ENCODE results near the gene SMARCA2.

SMARCA2 gene

GRCh38 chr9:2109069-2109650, 94.0 kb downstream of the SMARCA2 start:
- Histone ChIP-seq H3K9me3 (ENCODE audit: severe bottlenecking) (no peaks in the 10 kb centered on the region), H3K27me3 (ENCODE audit: insufficient read depth, poor library complexity, severe bottlenecking) (no peaks in the 10 kb centered on the region), H3K36me3 (ENCODE audit: low read depth) (peaks cover 9% of the 10 kb centered on the region), H3K4me3 (ENCODE audit: severe bottlenecking) (no peak overlapping the region), H3K27ac (ENCODE audit: poor library complexity, severe bottlenecking) (no peak overlapping the region), H3K4me1 (ENCODE audit: insufficient read depth, poor library complexity, severe bottlenecking) (no peaks in the 10 kb centered on the region)
- ATAC-seq (ENCODE audit: low read depth): no peak
- no peak for DNase-seq (ENCODE audit: low spot score)
- no peak for TF ChIP-seq CTCF (IDR thresholded peaks at IDR 0.05; ENCODE audit: poor library complexity, severe bottlenecking)

- no peak for TF ChIP-seq CTCF (IDR thresholded peaks at IDR 0.05; ENCODE audit: poor library complexity, severe bottlenecking)
- DNase-seq (ENCODE audit: low spot score): no peak
- Histone ChIP-seq H3K9me3 (ENCODE audit: severe bottlenecking) (no peaks in the 10 kb centered on the region), H3K4me3 (ENCODE audit: severe bottlenecking) (no peak overlapping the region), H3K27ac (ENCODE audit: poor library complexity, severe bottlenecking) (no peak overlapping the region), H3K36me3 (ENCODE audit: low read depth) (peaks cover under 1% of the 10 kb centered on the region), H3K27me3 (ENCODE audit: insufficient read depth, poor library complexity, severe bottlenecking) (no peaks in the 10 kb centered on the region), H3K4me1 (ENCODE audit: insufficient read depth, poor library complexity, severe bottlenecking) (no peaks in the 10 kb centered on the region)
- no peak for ATAC-seq (ENCODE audit: low read depth)
Observed at GRCh38 chr9:2110036-2110435, 94.9 kb downstream of the SMARCA2 start.

GRCh38 chr9:2116073-2116472, 100.9 kb downstream of the SMARCA2 start:
- Histone ChIP-seq H3K36me3 (ENCODE audit: low read depth) (peaks cover 4% of the 10 kb centered on the region), H3K4me3 (ENCODE audit: severe bottlenecking) (no peak overlapping the region), H3K9me3 (ENCODE audit: severe bottlenecking) (no peaks in the 10 kb centered on the region), H3K4me1 (ENCODE audit: insufficient read depth, poor library complexity, severe bottlenecking) (peaks cover under 1% of the 10 kb centered on the region), H3K27me3 (ENCODE audit: insufficient read depth, poor library complexity, severe bottlenecking) (no peaks in the 10 kb centered on the region), H3K27ac (ENCODE audit: poor library complexity, severe bottlenecking) (no peak overlapping the region)
- DNase-seq (ENCODE audit: low spot score) (no peak), ATAC-seq (ENCODE audit: low read depth) (no peak)
- peak; percentile 24 for TF ChIP-seq CTCF (IDR thresholded peaks at IDR 0.05; ENCODE audit: poor library complexity, severe bottlenecking)

- H3K4me3 ChIP-seq (ENCODE audit: severe bottlenecking): no peak overlapping the region
- TF ChIP-seq CTCF (IDR thresholded peaks at IDR 0.05; ENCODE audit: poor library complexity, severe bottlenecking): no peak
- no peaks in the 10 kb centered on the region for H3K27me3 ChIP-seq (ENCODE audit: insufficient read depth, poor library complexity, severe bottlenecking)
- no peak overlapping the region for H3K27ac ChIP-seq (ENCODE audit: poor library complexity, severe bottlenecking)
- H3K36me3 ChIP-seq (ENCODE audit: low read depth): peaks cover 12% of the 10 kb centered on the region
- no peak for ATAC-seq (ENCODE audit: low read depth)
- no peaks in the 10 kb centered on the region for H3K9me3 ChIP-seq (ENCODE audit: severe bottlenecking)
- peaks cover 7% of the 10 kb centered on the region for H3K4me1 ChIP-seq (ENCODE audit: insufficient read depth, poor library complexity, severe bottlenecking)
- DNase-seq (ENCODE audit: low spot score): no peak
Observed at GRCh38 chr9:2117527-2117926, 102.4 kb downstream of the SMARCA2 start.

GRCh38 chr9:2119566-2119965, 104.4 kb downstream of the SMARCA2 start:
- Histone ChIP-seq H3K9me3 (ENCODE audit: severe bottlenecking) (no peaks in the 10 kb centered on the region), H3K4me3 (ENCODE audit: severe bottlenecking) (no peak overlapping the region), H3K36me3 (ENCODE audit: low read depth) (peaks cover 22% of the 10 kb centered on the region), H3K27me3 (ENCODE audit: insufficient read depth, poor library complexity, severe bottlenecking) (no peaks in the 10 kb centered on the region), H3K4me1 (ENCODE audit: insufficient read depth, poor library complexity, severe bottlenecking) (peaks cover 7% of the 10 kb centered on the region), H3K27ac (ENCODE audit: poor library complexity, severe bottlenecking) (no peak overlapping the region)
- DNase-seq (ENCODE audit: low spot score) (no peak), ATAC-seq (ENCODE audit: low read depth) (no peak)
- TF ChIP-seq CTCF (IDR thresholded peaks at IDR 0.05; ENCODE audit: poor library complexity, severe bottlenecking): no peak
